ENCODE data around the gene ZNF70. TPM values are rescaled to one million over a fixed set of nuclear protein-coding genes. Genes with fewer than 3 reads are reported as not detected.

ZNF70 gene
- 1.4 and 1.9 TPM in 2 replicates for total RNA-seq

GRCh38 chr22:23750714-23751440 is at the start of gene ZNF70:
ZNF70 (minus strand) TSS chr22:23751112; CDS start chr22:23745140, 5,972 bp downstream.
- peak; percentile 48 to 85 for DNase-seq (ENCODE audit: low read depth in 2 of 2)

DNA sequence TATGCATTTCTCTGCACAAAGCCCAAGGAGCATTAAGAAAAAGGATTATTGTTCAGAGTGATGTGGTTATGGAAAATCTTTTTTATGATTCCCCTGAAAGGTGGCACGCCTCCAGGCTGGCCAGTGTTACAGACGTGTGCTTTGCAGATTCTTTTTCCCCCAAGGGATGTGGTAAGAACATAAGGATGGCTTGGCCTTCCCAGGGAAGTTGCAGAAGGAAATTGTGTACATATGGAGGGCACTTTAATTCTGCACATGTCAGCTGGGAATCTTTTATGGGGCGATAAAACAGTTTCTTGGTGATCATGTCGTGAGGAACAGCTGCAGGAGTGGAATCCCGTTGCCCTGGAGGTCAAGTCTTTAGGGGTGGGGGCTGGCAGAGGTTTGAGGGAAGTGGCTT is 45.5 kb upstream of the ZNF70 start:
- no peak for DNase-seq (ENCODE audit: low read depth in 2 of 2)

- no peak for DNase-seq (ENCODE audit: low read depth in 2 of 2)
These were observed 42.4 kb upstream of the ZNF70 start for GRCh38 chr22:23793326-23793725.

DNA sequence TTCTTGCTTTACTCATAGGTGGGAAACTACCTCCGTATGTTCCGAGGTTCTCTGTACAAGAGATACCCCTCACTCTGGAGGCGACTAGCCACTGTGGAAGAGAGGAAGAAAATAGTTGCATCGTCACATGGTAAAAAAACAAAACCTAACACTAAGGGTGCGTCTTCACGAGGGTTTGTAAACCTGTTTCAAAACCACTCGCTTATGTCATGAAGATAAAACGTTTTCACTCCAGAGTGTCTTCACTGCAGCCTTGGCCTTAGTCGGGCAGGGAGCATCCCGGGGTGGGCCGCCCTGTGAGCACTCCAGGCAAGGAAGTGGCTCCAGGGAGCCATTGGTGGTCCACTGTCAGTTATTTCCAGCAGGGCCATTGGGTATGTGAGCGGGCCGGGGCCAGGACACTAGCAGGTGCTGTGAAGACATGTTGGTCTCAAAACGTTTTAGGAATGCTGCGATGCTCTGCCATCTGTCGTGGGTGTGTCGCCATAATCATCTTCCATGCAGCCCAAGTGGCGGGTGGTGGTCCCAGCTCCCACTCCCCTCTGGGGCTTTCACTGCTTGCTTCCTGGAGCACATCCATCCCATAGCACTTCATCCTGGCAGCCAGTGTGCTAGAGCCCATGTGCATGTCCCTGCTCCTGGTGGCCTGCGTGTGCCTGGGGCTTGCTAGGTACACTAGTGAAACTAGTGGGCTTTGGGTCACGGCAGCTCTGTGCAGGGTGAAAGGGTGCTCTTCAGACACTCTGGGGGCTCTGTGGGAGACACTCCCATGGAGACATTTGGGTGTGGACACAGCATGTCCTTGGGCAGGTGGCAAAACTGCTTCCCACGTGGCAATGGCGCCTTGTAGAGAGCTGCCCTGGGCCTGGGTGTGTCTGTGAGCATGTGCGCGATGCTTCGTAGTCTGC is 41.1 kb upstream of the ZNF70 start:
- no peak for DNase-seq (ENCODE audit: low read depth in 2 of 2)

DNA sequence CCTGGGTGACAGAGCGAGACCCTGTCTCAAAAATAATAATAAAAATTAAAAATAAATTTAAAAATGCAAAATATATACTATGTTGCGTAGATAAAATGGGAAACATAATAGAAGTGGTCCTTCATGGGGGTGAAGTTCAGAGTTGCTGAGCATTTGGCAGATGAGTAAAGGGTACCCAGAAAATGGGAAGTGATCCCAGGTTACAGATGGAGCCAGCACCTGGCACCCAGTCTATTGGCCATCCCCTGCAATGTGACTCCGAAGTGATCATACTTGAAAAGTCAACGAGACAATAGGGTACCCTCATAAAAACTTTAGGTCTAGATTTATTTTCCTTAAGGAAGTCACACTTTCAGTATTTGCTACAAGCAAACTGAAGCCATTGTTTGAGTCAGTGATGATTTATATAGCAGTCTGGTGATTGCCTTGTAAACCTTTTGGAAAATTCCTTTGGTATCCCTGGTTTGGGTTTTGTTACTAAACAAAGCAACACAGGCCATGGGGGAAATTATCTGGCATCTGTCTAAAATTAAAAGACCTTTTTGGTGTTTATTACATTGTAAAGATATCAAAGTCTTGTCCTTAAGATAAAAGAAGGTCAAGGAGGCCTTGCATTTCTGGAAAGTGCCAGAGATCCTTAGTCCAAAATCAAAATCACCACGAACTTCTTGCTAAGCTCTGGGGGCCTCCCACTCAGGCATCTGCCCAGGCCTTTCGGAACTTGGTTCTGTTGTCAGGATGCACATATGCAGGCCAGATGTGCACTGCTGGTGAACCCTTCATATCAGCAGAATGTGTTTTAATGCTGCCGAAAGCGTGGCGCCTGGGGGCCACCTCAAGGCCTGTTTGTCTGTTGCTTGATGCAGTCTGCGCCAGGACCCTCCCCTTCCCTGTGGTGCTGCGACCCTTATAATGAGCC is 40.2 kb upstream of the ZNF70 start:
- no peak for DNase-seq (ENCODE audit: low read depth in 2 of 2)

- DNase-seq (ENCODE audit: low read depth in 2 of 2), result no peak
These were observed 38.7 kb upstream of the ZNF70 start for GRCh38 chr22:23789638-23790037.

DNA sequence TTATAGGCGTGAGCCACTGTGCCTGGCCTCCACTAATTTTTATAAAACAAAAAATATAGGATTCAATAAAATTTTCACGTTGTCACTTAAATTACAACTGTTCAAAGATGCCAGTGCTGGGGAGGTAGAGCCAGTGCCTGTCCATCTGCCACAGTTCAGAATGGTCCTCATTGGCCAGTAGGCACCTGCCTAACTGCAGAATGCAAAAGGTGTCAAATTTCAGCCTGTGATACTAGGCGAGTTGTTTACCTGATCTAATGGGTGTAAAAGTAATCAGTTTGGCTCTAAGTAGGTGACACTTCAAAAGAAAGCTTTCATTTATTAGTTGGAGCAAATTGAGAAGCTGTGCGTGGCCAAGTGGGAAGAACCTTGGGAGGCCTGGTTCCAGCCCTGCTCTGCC is 38.2 kb upstream of the ZNF70 start:
- DNase-seq (ENCODE audit: low read depth in 2 of 2), result no peak

DNA sequence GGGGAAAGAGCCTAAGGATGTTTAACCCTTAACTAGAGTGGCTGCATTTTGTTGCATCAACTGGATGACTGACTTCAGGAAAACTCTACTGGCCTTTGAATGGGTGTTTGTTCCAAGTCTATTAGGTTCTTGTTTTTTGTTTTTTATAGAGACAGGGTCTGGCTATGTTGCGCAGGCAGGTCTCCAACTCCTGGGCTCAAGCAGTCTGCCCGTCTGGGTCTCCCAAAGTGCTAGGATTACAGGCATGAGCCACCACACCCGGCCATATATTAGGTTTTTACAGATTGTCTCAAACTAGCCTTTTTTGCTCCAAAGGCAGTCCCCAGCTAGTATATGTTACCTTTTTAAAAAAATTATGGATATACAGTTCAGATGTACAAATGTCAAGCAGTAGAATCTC is 37.0 kb upstream of the ZNF70 start:
- no peak for DNase-seq (ENCODE audit: low read depth in 2 of 2)

DNA sequence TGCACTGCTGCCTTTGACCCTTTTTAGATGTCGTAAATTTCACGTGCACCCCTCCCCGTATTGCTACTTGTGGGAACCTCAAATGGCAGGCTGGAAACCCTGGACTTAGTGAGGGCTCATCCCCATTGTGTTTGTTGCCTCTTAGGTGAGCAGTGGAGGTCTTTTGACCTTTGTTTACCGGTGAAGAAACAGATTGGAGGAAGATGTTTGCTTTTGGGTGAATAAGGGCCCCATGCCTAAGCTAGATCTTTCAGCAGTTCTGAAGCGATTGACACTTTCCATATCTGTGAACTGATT is 36.6 kb upstream of the ZNF70 start:
- no peak for DNase-seq (ENCODE audit: low read depth in 2 of 2)

- peak; percentile 60 to 89 for DNase-seq (ENCODE audit: low read depth in 2 of 2)
These were observed 36.1 kb upstream of the ZNF70 start, which contains the start of gene SMARCB1 for GRCh38 chr22:23786752-23787599. SMARCB1 (plus strand) TSS chr22:23786966; CDS start chr22:23787170, 204 bp downstream.

DNA sequence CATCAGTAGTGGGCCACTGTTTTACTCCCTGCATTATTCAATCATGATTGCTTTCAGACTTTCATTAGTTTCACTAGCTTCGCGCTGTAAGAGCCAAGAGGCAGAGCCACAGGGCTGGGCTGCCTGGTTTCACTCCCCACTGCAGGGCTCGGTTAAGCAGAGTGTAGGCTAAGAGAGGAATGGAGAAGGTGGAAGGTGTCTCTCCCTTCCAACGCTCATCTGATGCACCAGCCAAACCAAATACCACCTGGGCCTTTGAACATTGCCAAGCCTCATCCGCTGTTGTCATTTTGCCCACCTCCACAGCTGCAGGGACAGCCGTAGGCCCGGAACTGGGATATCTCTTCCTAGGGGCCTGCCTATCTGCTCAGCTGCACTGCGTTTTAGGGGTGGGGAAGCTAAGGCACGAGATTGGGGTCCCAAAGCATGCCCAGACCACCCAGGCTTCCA is 35.4 kb upstream of the ZNF70 start:
- DNase-seq (ENCODE audit: low read depth in 2 of 2), result no peak

- DNase-seq (ENCODE audit: low read depth in 2 of 2), result no peak
These were observed 33.4 kb upstream of the ZNF70 start for GRCh38 chr22:23784215-23784732.

GRCh38 chr22:23783265-23784150 is 32.6 kb upstream of the ZNF70 start:
- no peak for DNase-seq (ENCODE audit: low read depth in 2 of 2)

DNA sequence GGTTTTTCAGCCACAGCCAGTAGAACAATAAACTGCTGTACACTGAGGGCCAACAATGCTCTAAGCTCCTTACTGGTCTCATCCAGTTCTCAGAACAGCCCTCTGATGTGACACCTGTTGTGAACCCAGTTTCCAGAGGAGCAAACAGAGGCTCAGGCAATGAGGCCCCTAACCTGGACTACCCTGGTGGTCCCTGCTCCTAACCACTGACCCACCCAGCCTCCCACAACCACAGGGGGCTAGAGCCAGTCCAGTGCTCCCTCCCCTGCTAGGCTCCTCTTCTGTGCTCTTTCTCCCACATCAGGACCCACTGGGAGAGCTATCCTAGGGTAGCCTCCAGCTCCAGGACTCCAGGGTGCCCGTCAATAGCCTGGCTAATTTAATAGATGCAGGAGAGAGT is 31.8 kb upstream of the ZNF70 start:
- no peak for DNase-seq (ENCODE audit: low read depth in 2 of 2)

GRCh38 chr22:23782252-23782651 is 31.3 kb upstream of the ZNF70 start:
- no peak for DNase-seq (ENCODE audit: low read depth in 2 of 2)

DNA sequence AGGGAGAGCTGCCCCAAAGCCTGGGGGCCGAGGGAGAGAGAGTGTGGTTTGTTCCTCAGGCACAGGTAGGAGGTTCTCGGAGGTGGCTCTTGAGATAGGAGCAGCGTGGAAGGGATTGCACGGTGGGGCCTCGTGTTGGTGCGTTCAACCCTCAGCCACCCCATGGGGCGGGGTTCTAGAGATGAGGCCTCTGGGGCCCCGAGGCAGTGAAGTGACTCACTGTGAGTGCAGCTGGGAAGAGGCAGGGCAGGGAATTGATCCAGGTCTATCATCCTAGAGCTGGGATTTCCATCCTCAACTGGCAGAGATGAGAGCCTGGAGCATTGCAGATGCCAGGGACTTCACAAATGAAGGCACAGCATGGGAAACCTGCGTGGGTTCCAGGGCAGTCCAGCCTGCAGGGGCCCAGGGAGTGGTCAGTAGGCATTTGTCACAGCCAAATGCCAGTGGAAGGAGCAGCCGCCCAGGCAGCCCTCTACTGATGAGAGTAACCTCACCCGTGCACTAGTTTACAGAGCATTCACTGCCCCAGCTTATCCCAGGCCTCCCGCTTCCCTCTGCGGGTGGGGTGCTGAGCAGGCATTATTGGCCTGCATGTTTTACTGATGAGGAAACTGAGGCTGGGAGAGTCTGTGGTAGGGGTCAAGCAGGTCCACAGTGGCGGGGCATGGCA is 30.7 kb upstream of the ZNF70 start:
- DNase-seq (ENCODE audit: low read depth in 2 of 2), result no peak

DNA sequence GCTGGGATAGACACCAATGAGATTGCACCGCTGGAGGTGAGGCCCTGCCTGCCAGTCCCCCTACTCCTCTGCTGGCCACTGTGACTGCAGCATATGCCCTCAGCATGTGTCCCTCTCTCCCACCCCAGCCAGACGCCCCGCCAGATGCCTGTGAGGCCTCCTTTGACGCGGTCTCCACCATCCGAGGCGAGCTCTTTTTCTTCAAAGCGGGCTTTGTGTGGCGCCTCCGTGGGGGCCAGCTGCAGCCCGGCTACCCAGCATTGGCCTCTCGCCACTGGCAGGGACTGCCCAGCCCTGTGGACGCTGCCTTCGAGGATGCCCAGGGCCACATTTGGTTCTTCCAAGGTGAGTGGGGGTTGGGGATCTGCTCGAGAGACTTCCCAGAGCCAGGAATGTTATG is 30.2 kb upstream of the ZNF70 start:
- no peak for DNase-seq (ENCODE audit: low read depth in 2 of 2)

- DNase-seq (ENCODE audit: low read depth in 2 of 2), result no peak
These were observed 29.3 kb upstream of the ZNF70 start for GRCh38 chr22:23780146-23780748.

Data from dermis microvascular lymphatic vessel endothelial cell (primary cell).